ENCODE results near the gene DAGLB. TPM values are rescaled to one million over a fixed set of nuclear protein-coding genes. Genes with fewer than 3 reads are reported as not detected.
A peak's percentile ranks its signal among the peaks of the same experiment; 100 is the strongest.

DAGLB gene
- total RNA-seq, 1 donor from 2014 or later = 30.3 TPM

- H3K4me1 Mint-ChIP-seq (ENCODE audit: low read depth) = peaks cover 11% of the 10 kb centered on the region
- no peaks in the 10 kb centered on the region for H3K27me3 Mint-ChIP-seq
- H3K27ac Mint-ChIP-seq = peak overlapping the region; percentile 95
- no peak for TF ChIP-seq CTCF (IDR thresholded peaks at IDR 0.05; ENCODE audit: unreplicated experiment)
- no peak for DNase-seq (ENCODE audit: low spot score, unreplicated experiment)
- H3K9me3 Mint-ChIP-seq (ENCODE audit: low read depth) = peaks cover 4% of the 10 kb centered on the region
- peaks cover 3% of the 10 kb centered on the region for H3K36me3 Mint-ChIP-seq (ENCODE audit: insufficient read depth)
- peak overlapping the region; percentile 94 for H3K4me3 Mint-ChIP-seq (ENCODE audit: low read depth)
Observed at GRCh38 chr7:6482743-6483119, 35.0 kb upstream of the DAGLB start.

DNA sequence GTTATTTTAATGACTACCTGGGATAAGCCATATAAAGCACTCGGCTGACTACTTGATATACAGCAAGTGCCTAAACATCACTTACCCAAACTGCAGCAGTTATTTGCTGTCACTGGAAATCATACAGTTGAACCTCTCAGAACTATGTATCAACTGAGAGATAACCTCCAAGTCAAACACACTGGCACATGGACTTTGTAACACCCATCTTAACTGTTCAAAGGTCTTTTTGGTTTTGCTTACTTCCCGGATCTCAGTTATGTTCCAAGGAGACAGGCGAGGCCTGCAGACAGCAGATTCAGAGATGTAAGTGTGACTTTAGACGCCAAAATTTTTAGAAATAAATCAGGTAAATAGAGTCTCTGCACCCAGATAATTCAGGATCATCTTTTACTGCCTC, 34.6 kb upstream of the DAGLB start:
- Mint-ChIP-seq H3K27me3 (no peaks in the 10 kb centered on the region), H3K36me3 (ENCODE audit: insufficient read depth) (peaks cover 3% of the 10 kb centered on the region), H3K4me1 (ENCODE audit: low read depth) (peaks cover 11% of the 10 kb centered on the region), H3K4me3 (ENCODE audit: low read depth) (peak overlapping the region; percentile 94), H3K27ac (peak overlapping the region; percentile 95), H3K9me3 (ENCODE audit: low read depth) (peaks cover 4% of the 10 kb centered on the region)
- TF ChIP-seq CTCF (IDR thresholded peaks at IDR 0.05; ENCODE audit: unreplicated experiment) = no peak
- no peak for DNase-seq (ENCODE audit: low spot score, unreplicated experiment)

DNA sequence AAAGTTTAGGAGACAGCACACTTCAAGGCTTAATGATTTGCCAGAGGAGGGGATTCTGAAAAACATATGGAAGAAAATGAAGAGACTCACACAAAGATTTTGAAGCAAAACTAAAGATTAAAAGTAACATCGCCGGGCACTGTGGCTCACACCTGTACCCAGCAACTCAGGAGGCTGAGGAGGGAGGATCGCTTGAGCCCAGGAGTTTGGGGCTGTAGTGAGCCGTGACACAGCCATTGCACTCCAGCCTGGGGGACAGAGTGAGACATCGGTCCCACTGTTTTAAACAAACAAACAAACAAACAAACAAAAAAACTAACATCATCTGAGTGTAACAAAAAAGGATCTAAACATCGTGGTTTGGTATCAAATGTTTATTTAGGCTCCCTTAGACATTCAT, 33.7 kb upstream of the DAGLB start:
- no peak for DNase-seq (ENCODE audit: low spot score, unreplicated experiment)
- Mint-ChIP-seq H3K9me3 (ENCODE audit: low read depth) (peaks cover 4% of the 10 kb centered on the region), H3K4me1 (ENCODE audit: low read depth) (peaks cover 11% of the 10 kb centered on the region), H3K27me3 (no peaks in the 10 kb centered on the region), H3K36me3 (ENCODE audit: insufficient read depth) (peaks cover 3% of the 10 kb centered on the region), H3K4me3 (ENCODE audit: low read depth) (peak overlapping the region; percentile 56), H3K27ac (no peak overlapping the region)
- TF ChIP-seq CTCF (IDR thresholded peaks at IDR 0.05; ENCODE audit: unreplicated experiment) = no peak

- DNase-seq (ENCODE audit: low spot score, unreplicated experiment) = no peak
- no peaks in the 10 kb centered on the region for H3K27me3 Mint-ChIP-seq
- no peak overlapping the region for H3K4me3 Mint-ChIP-seq (ENCODE audit: low read depth)
- no peak for TF ChIP-seq CTCF (IDR thresholded peaks at IDR 0.05; ENCODE audit: unreplicated experiment)
- H3K36me3 Mint-ChIP-seq (ENCODE audit: insufficient read depth) = peaks cover 3% of the 10 kb centered on the region
- peaks cover 4% of the 10 kb centered on the region for H3K9me3 Mint-ChIP-seq (ENCODE audit: low read depth)
- peaks cover 11% of the 10 kb centered on the region for H3K4me1 Mint-ChIP-seq (ENCODE audit: low read depth)
- peak overlapping the region; percentile 23 for H3K27ac Mint-ChIP-seq
Observed at GRCh38 chr7:6480323-6480660, 32.5 kb upstream of the DAGLB start.

GRCh38 chr7:6479067-6479466, 31.3 kb upstream of the DAGLB start:
- H3K27ac Mint-ChIP-seq = no peak overlapping the region
- peaks cover 6% of the 10 kb centered on the region for H3K4me1 Mint-ChIP-seq (ENCODE audit: low read depth)
- no peaks in the 10 kb centered on the region for H3K9me3 Mint-ChIP-seq (ENCODE audit: low read depth)
- H3K4me3 Mint-ChIP-seq (ENCODE audit: low read depth) = no peak overlapping the region
- no peaks in the 10 kb centered on the region for H3K36me3 Mint-ChIP-seq (ENCODE audit: insufficient read depth)
- DNase-seq (ENCODE audit: low spot score, unreplicated experiment) = no peak
- H3K27me3 Mint-ChIP-seq = no peaks in the 10 kb centered on the region
- no peak for TF ChIP-seq CTCF (IDR thresholded peaks at IDR 0.05; ENCODE audit: unreplicated experiment)

Measured in progenitor cell of endocrine pancreas (in vitro differentiated cells).